K562 (cell line): Measurements from ENCODE around the gene NR1H2.
A peak's percentile ranks its signal among the peaks of the same experiment; 100 is the strongest.

Experiments
- CEBPZ ChIP-seq: fragments of 150-350 bp; IDR thresholded peaks from 2 replicates; pipeline ENCODE4 v1.6.1; 2014; ENCODE audit warnings: low read depth, mild to moderate bottlenecking, low read length, borderline replicate concordance
- CTCF ChIP-seq, 3 experiments: IDR thresholded peaks in 2 of 3; conservative IDR thresholded peaks in 1 of 3; 2 replicates each; pipeline ENCODE4 v1.5.1; 2011 to 2012; ENCODE audit warnings: low read length in 3 of 3, mild to moderate bottlenecking in 3 of 3, control low read depth in 2 of 3, improper control_type of control experiment in 1 of 3, inconsistent platforms in 1 of 3, low read depth in 1 of 3, mixed read lengths in 1 of 3, moderate library complexity in 1 of 3; ENCODE audit not compliant: insufficient read depth in 2 of 3
- EP300 ChIP-seq: IDR thresholded peaks from 2 replicates; pipeline ENCODE4 v1.6.1; 2012; ENCODE audit warnings: low read length, improper control_type of control experiment
- FOXK2 ChIP-seq, 2 experiments: fragments of 450-650 bp; IDR thresholded peaks in 1 of 2; conservative IDR thresholded peaks in 1 of 2; 2 replicates each; pipeline ENCODE4 v1.6.1; 2016; ENCODE audit warnings: low read depth in 2 of 2, mild to moderate bottlenecking in 1 of 2
- MAFK ChIP-seq: IDR thresholded peaks from 2 replicates; pipeline ENCODE4 v1.6.1; 2011; ENCODE audit warnings: low read length, improper control_type of control experiment
- PML ChIP-seq: IDR thresholded peaks from 2 replicates; pipeline ENCODE4 v1.6.1; 2012; ENCODE audit warnings: low read length, inconsistent platforms
- POLR2A ChIP-seq: fragments of 450-650 bp; conservative IDR thresholded peaks from 2 replicates; pipeline ENCODE4 v1.6.1; 2016
- RAD21 ChIP-seq, 2 experiments: fragments of 250-450 bp in 1 of 2; fragments of 450-650 bp in 1 of 2; sonication (Bioruptor Pico) in 1 of 2; formaldehyde crosslinking in 1 of 2; IDR thresholded peaks in 1 of 2; conservative IDR thresholded peaks in 1 of 2; 2 replicates each; pipeline versions ENCODE4 v1.4.0 to v1.8.0; 2020 to 2022; ENCODE audit warnings: mild to moderate bottlenecking in 2 of 2, moderate library complexity in 1 of 2
- STAG1 ChIP-seq: sonication (generic); formaldehyde crosslinking; IDR thresholded peaks from 2 replicates; pipeline ENCODE4 v1.5.0; 2020; ENCODE audit warnings: missing genetic modification reagents, borderline replicate concordance
- TEAD2 ChIP-seq: fragments of 450-650 bp; IDR thresholded peaks from 2 replicates; pipeline ENCODE4 v1.6.1; 2016; ENCODE audit warnings: missing genetic modification characterization, control low read depth, missing compliant biosample characterization
- ZNF644 ChIP-seq: fragments of 200-800 bp; sonication (Bioruptor generic); IDR thresholded peaks from 2 replicates; pipeline ENCODE4 v1.6.1; 2016; ENCODE audit warnings: low read depth, missing genetic modification characterization, missing compliant biosample characterization

- TF ChIP-seq TEAD2 = no peak
- no peak for TF ChIP-seq MAFK
- TF ChIP-seq PML = no peak
- TF ChIP-seq RAD21 (CRISPR knock-in tag; conservative IDR thresholded peaks at IDR 0.05 in 1 of 2, IDR thresholded peaks at IDR 0.05 in 1 of 2) = no peak
- TF ChIP-seq STAG1 (CRISPR knock-in tag) = no peak
- no peak for TF ChIP-seq CEBPZ
- no peak for TF ChIP-seq EP300
- TF ChIP-seq FOXK2 (conservative IDR thresholded peaks at IDR 0.05 in 1 of 2, IDR thresholded peaks at IDR 0.05 in 1 of 2; ENCODE audit: low read depth in 2 of 2) = no peak
- no peak for TF ChIP-seq POLR2A
- peak in 1 of 3 experiments; percentile 55; a peak in 1 of 6 replicates for TF ChIP-seq CTCF (IDR thresholded peaks at IDR 0.05 in 2 of 3, conservative IDR thresholded peaks at IDR 0.05 in 1 of 3; ENCODE audit: insufficient read depth in 2 of 3, low read depth in 1 of 3, low read length in 3 of 3)
- no peak for TF ChIP-seq ZNF644
These were observed 47.4 kb upstream of the NR1H2 start for GRCh38 chr19:50328873-50329145.
